Stimulated activated CD4-positive, alpha-beta T cell treated with anti-CD3 and anti-CD28 coated beads, Interleukin-1b, Interleukin-23, amount 100 ng/mL, for 4 hours (primary cell): ENCODE data around the gene ELL2.

Experiments used
- DNase-seq, 2 donors: peaks; one replicate each; pipeline ENCODE4 v3.0.0-alpha.2; 2020; ENCODE audit warnings: low read depth in 2 of 2

Gene ELL2

GRCh38 chr5:95956900-95957293 is 4.8 kb downstream of the ELL2 start:
- DNase-seq: no peak

GRCh38 chr5:95956021-95956899 is 5.4 kb downstream of the ELL2 start:
- no peak for DNase-seq

- no peak for DNase-seq
These were observed 6.9 kb downstream of the ELL2 start for GRCh38 chr5:95954716-95955115.

- no peak for DNase-seq
These were observed 8.5 kb downstream of the ELL2 start for GRCh38 chr5:95953021-95953702.

- no peak for DNase-seq
These were observed 9.7 kb downstream of the ELL2 start for GRCh38 chr5:95951916-95952315.

GRCh38 chr5:95949810-95950209 is 11.8 kb downstream of the ELL2 start:
- no peak for DNase-seq

- DNase-seq: no peak
These were observed 13.0 kb downstream of the ELL2 start for GRCh38 chr5:95948631-95949030.

GRCh38 chr5:95946451-95946850 is 15.2 kb downstream of the ELL2 start:
- DNase-seq: no peak

GRCh38 chr5:95942968-95943367 is 18.7 kb downstream of the ELL2 start:
- DNase-seq: no peak

- DNase-seq: no peak
These were observed 19.2 kb downstream of the ELL2 start for GRCh38 chr5:95942414-95942813.

GRCh38 chr5:95941756-95942155 is 19.9 kb downstream of the ELL2 start:
- DNase-seq: no peak

GRCh38 chr5:95940758-95941682 is 20.6 kb downstream of the ELL2 start:
- no peak for DNase-seq

GRCh38 chr5:95939465-95939864 is 22.2 kb downstream of the ELL2 start:
- no peak for DNase-seq

GRCh38 chr5:95938766-95939165 is 22.9 kb downstream of the ELL2 start:
- DNase-seq: no peak

- no peak for DNase-seq
These were observed 23.3 kb downstream of the ELL2 start for GRCh38 chr5:95938347-95938746.

GRCh38 chr5:95937607-95938152 is 24.0 kb downstream of the ELL2 start:
- no peak for DNase-seq

GRCh38 chr5:95936812-95937397 is 24.7 kb downstream of the ELL2 start:
- DNase-seq: no peak

- no peak for DNase-seq
These were observed 26.0 kb downstream of the ELL2 start for GRCh38 chr5:95935553-95936100.

- DNase-seq: no peak
These were observed 27.3 kb downstream of the ELL2 start for GRCh38 chr5:95934207-95934804.

- DNase-seq: no peak
These were observed 28.7 kb downstream of the ELL2 start for GRCh38 chr5:95932941-95933340.
